Activated naive CD8-positive, alpha-beta T cell (primary cell): Measurements from ENCODE around the gene NAA10.

Experiments
- H3K27ac Mint-ChIP-seq: one replicate; pipeline ENCODE4 v1.8.0; 2021; ENCODE audit warnings: mixed read lengths
- H3K27me3 Mint-ChIP-seq: one replicate; pipeline ENCODE4 v1.8.0; 2021; ENCODE audit warnings: mixed read lengths
- H3K36me3 Mint-ChIP-seq: one replicate; pipeline ENCODE4 v1.8.0; 2021; ENCODE audit warnings: mixed read lengths
- H3K4me1 Mint-ChIP-seq: one replicate; pipeline ENCODE4 v1.8.0; 2021; ENCODE audit warnings: low read depth, mixed read lengths
- H3K4me3 Mint-ChIP-seq: one replicate; pipeline ENCODE4 v1.8.0; 2021; ENCODE audit warnings: mild to moderate bottlenecking, mixed read lengths
- H3K9me3 Mint-ChIP-seq: one replicate; pipeline ENCODE4 v1.8.0; 2021; ENCODE audit warnings: low read depth, mixed read lengths

Gene NAA10

DNA sequence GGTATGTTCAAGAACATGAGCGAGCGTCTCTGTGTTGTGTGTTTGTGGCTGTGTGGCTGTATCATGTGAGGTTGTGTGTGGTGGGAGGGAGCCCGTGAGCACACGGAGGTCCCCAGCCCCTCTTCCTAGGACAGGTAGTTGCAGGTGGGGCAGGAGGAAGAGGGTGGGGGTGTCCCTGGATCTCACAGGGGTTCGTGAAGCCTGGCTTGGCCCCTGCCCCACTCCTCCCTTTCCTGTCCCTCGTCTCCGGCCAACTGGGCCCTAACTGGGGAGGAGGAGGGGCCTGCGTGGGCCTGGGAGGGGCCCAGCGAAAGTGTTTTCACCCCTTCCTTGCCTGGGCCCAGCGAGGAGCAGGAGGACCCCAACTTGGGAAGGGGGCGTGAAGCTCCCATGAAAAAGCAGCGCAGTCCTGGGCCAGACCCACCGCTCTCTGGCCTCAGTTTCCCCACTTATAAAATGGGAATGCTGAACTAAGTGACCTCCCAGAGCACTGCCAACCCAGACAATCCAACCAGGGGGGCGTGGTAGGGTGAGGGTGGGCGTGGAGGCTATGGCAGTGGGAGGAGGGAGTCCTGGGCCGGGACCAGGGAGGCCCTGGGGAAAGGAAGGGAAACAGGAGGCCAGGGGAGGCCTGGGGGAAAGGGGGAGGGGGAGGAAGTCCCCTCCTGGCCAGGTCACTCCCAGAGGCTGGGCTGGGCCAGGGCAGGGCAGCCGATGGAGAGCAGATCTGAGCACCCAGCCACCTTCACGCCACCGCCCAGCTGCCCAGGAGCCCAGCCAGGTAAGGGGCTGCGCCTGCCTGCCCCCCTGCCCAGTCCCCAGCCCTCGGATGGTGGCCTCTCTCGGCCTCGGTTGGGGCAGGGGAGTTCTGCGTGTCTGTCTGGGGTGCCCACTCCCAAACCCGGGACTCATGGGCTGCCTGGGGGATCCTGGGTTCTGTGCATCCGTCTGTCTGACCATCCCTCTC lies 30.6 kb downstream of the NAA10 start, which contains the start of gene AVPR2:
TSS of gene AVPR2 (plus strand) at position 683 of the 967 bp plus-strand sequence. CDS start 473 bp downstream, outside the sequence.
- no peak within 1 kb of the TSS for H3K27ac Mint-ChIP-seq
- no peaks in the 10 kb centered on the region for H3K27me3 Mint-ChIP-seq
- H3K36me3 Mint-ChIP-seq, result no peaks in the 10 kb centered on the region
- H3K9me3 Mint-ChIP-seq, result no peaks in the 10 kb centered on the region
- H3K4me1 Mint-ChIP-seq, result peaks cover 35% of the 10 kb centered on the region
- H3K4me3 Mint-ChIP-seq, result peak within 1 kb of the TSS; percentile 61

DNA sequence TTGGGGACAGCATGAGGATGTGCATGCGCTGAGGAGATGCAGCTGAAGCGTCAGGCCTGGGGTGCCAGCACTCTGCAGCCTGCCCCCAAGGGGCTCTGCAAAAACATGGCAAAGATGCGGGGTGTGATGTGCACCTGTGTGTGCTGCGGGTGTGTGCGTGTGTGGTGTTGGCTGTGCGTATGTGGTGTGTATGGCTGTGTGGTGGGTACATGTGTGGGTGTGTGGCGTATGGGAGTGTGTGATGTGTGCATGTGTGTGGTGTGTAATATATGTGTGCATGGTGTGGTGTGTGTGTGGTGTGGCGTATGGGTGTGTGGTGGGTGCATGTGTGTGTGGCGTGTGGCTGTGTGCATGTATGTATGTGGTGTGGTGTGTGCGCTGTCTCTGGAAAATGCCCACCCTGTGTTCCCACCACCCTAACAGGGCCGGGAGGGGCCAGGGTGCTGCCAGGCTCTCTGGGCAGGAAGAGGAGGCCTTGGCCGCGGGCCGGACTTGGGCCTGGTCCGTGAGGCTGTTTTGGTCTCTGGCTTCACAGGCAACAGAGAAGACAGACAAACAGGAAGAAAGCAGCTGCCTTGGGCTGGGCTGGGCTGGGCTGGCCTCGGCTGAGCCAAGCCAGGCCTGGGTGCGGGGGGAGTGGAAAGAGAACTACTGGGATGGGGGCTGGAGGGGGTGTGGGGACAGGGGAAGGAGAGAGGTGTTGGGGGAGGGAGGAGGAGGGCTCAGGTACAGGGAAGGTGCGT lies 31.4 kb downstream of the NAA10 start:
- H3K4me1 Mint-ChIP-seq, result peaks cover 35% of the 10 kb centered on the region
- no peaks in the 10 kb centered on the region for H3K36me3 Mint-ChIP-seq
- peak overlapping the region; percentile 61 for H3K4me3 Mint-ChIP-seq
- H3K27ac Mint-ChIP-seq, result peak overlapping the region; percentile 17
- H3K9me3 Mint-ChIP-seq, result no peaks in the 10 kb centered on the region
- no peaks in the 10 kb centered on the region for H3K27me3 Mint-ChIP-seq

- Mint-ChIP-seq H3K4me1 (peaks cover 35% of the 10 kb centered on the region), H3K4me3 (no peak overlapping the region), H3K27ac (peak overlapping the region; percentile 16)
Observed at GRCh38 chrX:153902385-153902784, 32.5 kb downstream of the NAA10 start.

GRCh38 chrX:153901753-153902140 lies 33.1 kb downstream of the NAA10 start:
- no peaks in the 10 kb centered on the region for H3K36me3 Mint-ChIP-seq
- no peak overlapping the region for H3K4me3 Mint-ChIP-seq
- H3K9me3 Mint-ChIP-seq, result no peaks in the 10 kb centered on the region
- no peaks in the 10 kb centered on the region for H3K27me3 Mint-ChIP-seq
- peaks cover 36% of the 10 kb centered on the region for H3K4me1 Mint-ChIP-seq
- peak overlapping the region; percentile 28 for H3K27ac Mint-ChIP-seq

More at GRCh38 chrX:153902385-153902784, 32.5 kb downstream of the NAA10 start:
- H3K36me3 Mint-ChIP-seq, result no peaks in the 10 kb centered on the region
- H3K9me3 Mint-ChIP-seq, result no peaks in the 10 kb centered on the region
- H3K27me3 Mint-ChIP-seq, result no peaks in the 10 kb centered on the region

- Mint-ChIP-seq H3K27me3 (no peaks in the 10 kb centered on the region), H3K27ac (no peak overlapping the region), H3K4me3 (peak overlapping the region; percentile 75), H3K4me1 (peaks cover 42% of the 10 kb centered on the region), H3K36me3 (no peaks in the 10 kb centered on the region), H3K9me3 (no peaks in the 10 kb centered on the region)
Observed at GRCh38 chrX:153900831-153901752, 33.7 kb downstream of the NAA10 start.

DNA sequence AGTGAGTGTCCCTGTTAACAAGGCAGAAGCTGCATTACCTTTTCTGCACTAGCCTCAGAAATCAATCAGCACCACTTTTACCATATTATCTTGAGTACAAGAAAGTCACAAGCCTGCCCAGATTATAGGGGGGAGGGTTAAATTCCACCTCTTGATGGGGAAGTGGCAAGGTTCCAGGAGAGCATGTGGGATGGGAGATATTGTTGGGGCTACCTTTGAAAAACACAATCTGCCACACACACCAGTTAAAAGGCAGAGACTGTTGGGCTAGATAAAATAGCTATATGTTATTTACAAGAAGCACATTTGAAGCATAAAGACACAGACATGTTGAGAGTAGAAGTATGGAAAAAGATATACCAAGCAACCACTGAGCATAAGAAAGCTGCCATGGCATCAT lies 36.9 kb downstream of the NAA10 start:
- Mint-ChIP-seq H3K27me3 (no peaks in the 10 kb centered on the region), H3K27ac (no peak overlapping the region), H3K4me3 (no peak overlapping the region), H3K36me3 (no peaks in the 10 kb centered on the region), H3K9me3 (no peaks in the 10 kb centered on the region), H3K4me1 (peaks cover 27% of the 10 kb centered on the region)

DNA sequence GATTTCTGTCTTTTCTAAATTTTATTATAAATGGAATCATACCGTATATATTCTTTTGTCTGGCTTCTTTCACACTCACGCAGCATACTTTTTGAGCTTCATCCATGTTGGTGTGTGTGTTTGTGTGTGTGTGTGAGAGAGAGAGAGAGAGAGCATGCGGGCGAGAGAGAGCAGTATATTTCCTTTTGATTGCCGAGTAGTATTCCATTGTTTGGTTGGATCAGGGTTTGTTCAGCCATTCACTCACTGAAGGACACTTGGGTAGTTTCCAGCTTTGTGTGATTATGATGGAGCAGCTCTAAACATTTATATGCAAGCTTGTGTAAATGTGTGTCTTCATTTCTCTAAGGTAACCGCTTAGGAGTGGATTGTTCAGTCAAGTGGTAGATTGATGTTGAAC lies 45.7 kb downstream of the NAA10 start:
- Mint-ChIP-seq H3K9me3 (no peaks in the 10 kb centered on the region), H3K4me1 (no peaks in the 10 kb centered on the region), H3K36me3 (no peaks in the 10 kb centered on the region), H3K27me3 (no peaks in the 10 kb centered on the region), H3K27ac (no peak overlapping the region), H3K4me3 (no peak overlapping the region)

DNA sequence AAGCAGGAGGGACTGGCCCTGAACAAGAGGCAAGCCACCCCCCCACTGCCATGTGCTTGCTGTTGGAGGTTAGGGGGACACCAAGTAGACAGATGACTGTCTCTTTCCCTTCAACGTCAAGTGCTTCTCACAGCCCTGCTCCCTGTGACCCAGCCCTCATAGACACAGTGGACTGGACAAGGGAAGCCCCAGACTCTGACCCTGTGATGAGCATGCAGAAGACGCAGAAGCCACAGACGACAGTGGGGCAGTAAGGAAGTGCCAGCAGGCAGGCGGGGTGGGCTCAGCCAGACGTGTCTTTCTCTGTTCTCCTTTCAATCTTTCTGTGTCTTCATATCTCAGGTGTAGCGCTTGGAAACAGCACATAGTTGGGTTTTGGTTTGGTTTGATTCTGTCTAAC lies 46.5 kb downstream of the NAA10 start:
- no peak overlapping the region for H3K4me3 Mint-ChIP-seq
- no peaks in the 10 kb centered on the region for H3K9me3 Mint-ChIP-seq
- H3K4me1 Mint-ChIP-seq, result no peaks in the 10 kb centered on the region
- H3K36me3 Mint-ChIP-seq, result no peaks in the 10 kb centered on the region
- H3K27me3 Mint-ChIP-seq, result no peaks in the 10 kb centered on the region
- no peak overlapping the region for H3K27ac Mint-ChIP-seq

DNA sequence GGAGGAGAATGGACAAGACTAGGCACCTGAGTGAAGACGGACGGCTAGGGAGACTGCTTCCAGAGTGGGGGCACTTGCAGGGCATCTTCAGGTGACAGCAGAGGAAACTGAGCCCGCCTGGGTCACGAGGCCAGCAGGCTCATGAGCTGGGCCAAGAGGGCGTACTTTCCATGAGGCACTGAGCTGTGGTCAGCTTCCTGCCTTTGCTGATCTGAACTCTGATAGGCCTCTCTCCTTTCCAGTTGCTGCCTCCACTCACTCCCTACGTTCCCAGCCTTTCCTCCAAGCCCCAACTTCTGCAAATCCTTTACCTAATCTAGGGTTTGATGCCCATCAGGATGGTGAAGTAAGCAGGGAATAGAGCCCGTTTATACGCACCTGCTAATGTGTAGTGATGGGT lies 47.5 kb downstream of the NAA10 start:
- Mint-ChIP-seq H3K36me3 (no peaks in the 10 kb centered on the region), H3K4me1 (no peaks in the 10 kb centered on the region), H3K27me3 (no peaks in the 10 kb centered on the region), H3K4me3 (no peak overlapping the region), H3K9me3 (no peaks in the 10 kb centered on the region), H3K27ac (no peak overlapping the region)

DNA sequence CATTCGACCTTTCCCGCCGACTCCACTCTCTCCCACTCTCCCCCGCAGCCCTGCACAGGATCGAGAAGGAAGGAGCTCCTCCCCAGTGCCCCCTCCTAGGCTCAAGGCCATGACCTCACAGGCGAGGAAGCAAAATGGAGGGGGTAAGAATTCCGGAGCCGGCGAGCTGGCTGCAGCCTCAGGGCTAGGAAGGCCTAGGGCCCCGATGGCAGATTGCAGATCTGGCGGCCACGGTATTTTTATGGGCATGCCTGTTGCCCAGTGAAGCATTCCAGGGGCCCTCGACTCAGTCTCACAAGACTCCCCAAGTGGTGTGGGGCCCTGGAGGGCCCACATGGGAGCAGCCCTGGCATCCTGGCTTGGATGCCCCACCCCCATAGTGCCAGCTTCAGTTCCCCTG lies 47.9 kb downstream of the NAA10 start:
- Mint-ChIP-seq H3K9me3 (no peaks in the 10 kb centered on the region), H3K4me1 (no peaks in the 10 kb centered on the region), H3K27ac (no peak overlapping the region), H3K36me3 (no peaks in the 10 kb centered on the region), H3K4me3 (no peak overlapping the region), H3K27me3 (peaks cover 1% of the 10 kb centered on the region)

DNA sequence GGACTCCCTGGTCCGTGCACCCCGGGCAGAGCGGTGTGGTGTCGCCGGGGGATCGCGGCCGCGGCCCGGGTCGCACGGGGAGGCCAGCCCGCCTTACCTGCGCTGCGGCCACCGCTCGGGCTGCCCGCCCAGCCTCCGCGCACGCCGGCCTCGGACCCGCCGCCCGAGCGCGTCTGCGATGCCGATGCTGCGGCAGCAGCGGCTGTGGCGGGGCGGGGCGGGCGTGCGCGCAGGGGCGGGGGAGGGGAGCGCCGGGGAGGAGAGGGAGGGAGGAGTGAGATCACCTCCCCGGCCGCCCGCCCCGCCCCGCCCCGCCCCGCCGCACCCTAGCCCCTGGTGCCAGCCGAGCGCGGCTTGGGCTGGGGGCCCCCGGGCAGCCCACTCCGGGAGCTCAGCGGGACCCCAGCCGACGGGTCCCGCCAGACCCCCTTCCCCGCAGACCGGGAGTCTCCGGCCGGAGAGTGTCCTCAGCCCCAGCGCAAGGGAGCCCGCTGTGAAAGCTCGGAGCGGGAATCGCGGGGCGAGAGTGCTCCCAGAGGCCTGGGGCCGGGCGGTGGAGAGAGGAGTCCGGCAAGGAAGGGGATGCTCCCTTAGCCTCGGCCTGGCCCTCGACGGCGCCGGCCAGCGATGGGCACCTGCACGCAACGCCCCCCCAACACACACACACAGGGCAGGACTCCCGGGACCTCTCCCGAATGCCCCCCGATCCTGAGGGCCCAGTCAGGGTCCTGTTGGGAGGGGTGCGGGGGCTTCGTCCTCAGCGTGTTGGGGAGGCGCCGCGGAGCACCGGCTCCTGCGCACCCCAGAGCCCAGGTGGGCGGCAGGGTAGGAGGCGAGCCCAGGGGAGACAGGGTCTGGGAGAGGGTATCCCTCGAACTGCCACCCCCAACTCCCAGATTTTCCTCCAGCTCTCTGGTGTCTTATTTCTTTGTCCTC lies 48.6 kb downstream of the NAA10 start, which contains the start of gene L1CAM:
TSS of gene L1CAM (minus strand) at position 206 of the 936 bp plus-strand sequence. CDS start 10,337 bp downstream, outside the sequence.
- no peak within 1 kb of the TSS for H3K4me3 Mint-ChIP-seq
- H3K9me3 Mint-ChIP-seq, result no peaks in the 10 kb centered on the region
- H3K27me3 Mint-ChIP-seq, result peaks cover 1% of the 10 kb centered on the region
- H3K4me1 Mint-ChIP-seq, result no peaks in the 10 kb centered on the region
- no peak within 1 kb of the TSS for H3K27ac Mint-ChIP-seq
- no peaks in the 10 kb centered on the region for H3K36me3 Mint-ChIP-seq

DNA sequence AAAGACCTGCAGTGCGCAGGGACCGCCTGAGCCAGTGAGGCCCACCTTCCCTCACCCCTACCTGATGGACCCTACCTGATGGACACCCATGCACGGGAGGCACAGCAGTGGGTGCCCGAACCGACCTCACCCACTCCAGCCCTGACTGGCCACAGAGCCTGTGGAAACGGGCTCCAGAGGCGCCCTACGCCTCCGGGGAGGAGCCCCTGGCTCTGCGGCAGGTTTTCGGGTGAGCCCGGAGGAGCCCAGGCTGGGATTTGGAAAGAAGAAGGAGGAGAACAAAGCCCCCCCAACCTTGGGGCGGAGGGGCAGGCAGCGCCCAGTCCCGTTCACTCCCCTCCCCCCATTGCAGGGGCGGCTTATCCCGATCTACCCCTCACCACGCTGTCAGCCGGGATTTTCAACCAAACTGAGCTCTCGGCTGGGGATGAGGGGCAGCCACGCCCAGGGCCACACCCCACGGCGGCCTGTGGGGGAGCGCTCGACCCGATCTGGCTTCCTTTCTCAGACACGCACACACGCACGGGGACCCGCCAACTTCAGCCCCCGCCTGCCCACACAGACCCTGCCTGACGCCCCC lies 49.5 kb downstream of the NAA10 start:
- no peaks in the 10 kb centered on the region for H3K36me3 Mint-ChIP-seq
- no peaks in the 10 kb centered on the region for H3K9me3 Mint-ChIP-seq
- H3K4me3 Mint-ChIP-seq, result no peak overlapping the region
- H3K27me3 Mint-ChIP-seq, result peaks cover 1% of the 10 kb centered on the region
- H3K4me1 Mint-ChIP-seq, result no peaks in the 10 kb centered on the region
- no peak overlapping the region for H3K27ac Mint-ChIP-seq

DNA sequence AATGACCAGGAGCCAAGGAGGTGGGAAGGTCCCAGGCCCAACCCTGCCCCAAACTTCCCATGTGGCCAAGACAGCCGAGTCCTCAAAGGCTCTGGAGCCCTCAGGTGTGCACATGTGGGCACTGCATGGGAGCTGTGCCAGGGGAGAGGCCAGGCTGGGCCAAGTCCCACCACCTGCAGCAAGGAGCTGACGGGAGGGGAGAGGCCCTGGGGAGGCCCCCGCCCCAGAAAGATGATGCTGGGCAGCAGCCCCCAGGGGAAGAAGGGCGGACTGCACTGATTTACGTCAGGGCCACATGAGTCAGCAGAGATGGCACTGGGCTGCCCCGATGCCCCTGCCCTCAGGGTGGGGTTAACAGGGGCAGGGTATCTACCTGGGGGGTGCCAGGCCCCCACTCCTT lies 50.2 kb downstream of the NAA10 start:
- H3K36me3 Mint-ChIP-seq, result no peaks in the 10 kb centered on the region
- no peaks in the 10 kb centered on the region for H3K4me1 Mint-ChIP-seq
- H3K27ac Mint-ChIP-seq, result no peak overlapping the region
- peak overlapping the region; percentile 47 for H3K4me3 Mint-ChIP-seq
- H3K9me3 Mint-ChIP-seq, result no peaks in the 10 kb centered on the region
- peaks cover 1% of the 10 kb centered on the region for H3K27me3 Mint-ChIP-seq
